ENCODE results near the gene CHRNE.
"Not testable (repeated sequence)": the region's sequence is repeated elsewhere in the genome, so short reads cannot be mapped to it uniquely, and the experiment has no call there.

The CHRNE gene

GRCh38 chr17:4939796-4940554, 37.1 kb upstream of the CHRNE start, which contains the start of the genes RNF167 and SLC25A11:
TSS of gene RNF167 (plus strand) at chr17:4940268. CDS start at chr17:4940910, 642 bp downstream.
TSS of gene SLC25A11 (minus strand) at chr17:4940046. CDS start at chr17:4939910, 136 bp downstream.
- peak; percentile 95 for DNase-seq (ENCODE audit: low read depth)

GRCh38 chr17:4939546-4939795, 36.6 kb upstream of the CHRNE start:
- no peak for DNase-seq (ENCODE audit: low read depth)

GRCh38 chr17:4938688-4939545, 36.0 kb upstream of the CHRNE start:
- DNase-seq (ENCODE audit: low read depth): no peak

GRCh38 chr17:4938069-4938491, 35.2 kb upstream of the CHRNE start:
- DNase-seq (ENCODE audit: low read depth): no peak

GRCh38 chr17:4937553-4937952, 34.7 kb upstream of the CHRNE start:
- no peak for DNase-seq (ENCODE audit: low read depth)

- DNase-seq (ENCODE audit: low read depth): no peak
Observed at GRCh38 chr17:4936436-4936835, 33.5 kb upstream of the CHRNE start.

GRCh38 chr17:4935650-4936049, 32.8 kb upstream of the CHRNE start:
- DNase-seq (ENCODE audit: low read depth): no peak

GRCh38 chr17:4934173-4934979, 31.5 kb upstream of the CHRNE start:
- DNase-seq (ENCODE audit: low read depth): no peak

GRCh38 chr17:4933646-4934045, 30.7 kb upstream of the CHRNE start:
- no peak for DNase-seq (ENCODE audit: low read depth)

- no peak for DNase-seq (ENCODE audit: low read depth)
Observed at GRCh38 chr17:4932756-4933155, 29.9 kb upstream of the CHRNE start.

- DNase-seq (ENCODE audit: low read depth): no peak
Observed at GRCh38 chr17:4931963-4932362, 29.1 kb upstream of the CHRNE start, which contains the start of gene GP1BA. TSS of gene GP1BA (plus strand) at chr17:4932277. CDS start at chr17:4932605, 328 bp downstream.

GRCh38 chr17:4928881-4929280, 26.0 kb upstream of the CHRNE start:
- DNase-seq (ENCODE audit: low read depth): no peak

GRCh38 chr17:4926577-4927335, 23.9 kb upstream of the CHRNE start:
- not testable (repeated sequence) for DNase-seq (ENCODE audit: low read depth)

GRCh38 chr17:4921320-4921719, 18.4 kb upstream of the CHRNE start:
- no peak for DNase-seq (ENCODE audit: low read depth)

GRCh38 chr17:4920351-4921048, 17.6 kb upstream of the CHRNE start:
- DNase-seq (ENCODE audit: low read depth): no peak

GRCh38 chr17:4919511-4920047, 16.7 kb upstream of the CHRNE start:
- DNase-seq (ENCODE audit: low read depth): no peak

GRCh38 chr17:4914551-4914950, 11.7 kb upstream of the CHRNE start:
- not testable (repeated sequence) for DNase-seq (ENCODE audit: low read depth)

GRCh38 chr17:4913994-4914393, 11.1 kb upstream of the CHRNE start:
- no peak for DNase-seq (ENCODE audit: low read depth)

- DNase-seq (ENCODE audit: low read depth): peak; percentile 53
Observed at GRCh38 chr17:4908711-4909496, 6.0 kb upstream of the CHRNE start.

GRCh38 chr17:4908301-4908700, 5.4 kb upstream of the CHRNE start:
- DNase-seq (ENCODE audit: low read depth): no peak
